Endodermal cell (in vitro differentiated cells): Measurements from ENCODE around the gene EGR2. TPM values are rescaled to one million over a fixed set of nuclear protein-coding genes. Genes with fewer than 3 reads are reported as not detected.
"Not testable (repeated sequence)": the region's sequence is repeated elsewhere in the genome, so short reads cannot be mapped to it uniquely, and the experiment has no call there.

Experiments used
- DNase-seq: peaks from one replicate; pipeline ENCODE4 v3.0.0-alpha.2; 2017
- H3K27ac ChIP-seq: 2 replicates; pipeline ENCODE4 v1.5.1; 2013; ENCODE audit warnings: mild to moderate bottlenecking, low read depth, low read length, moderate library complexity
- H3K27me3 ChIP-seq: 2 replicates; pipeline ENCODE4 v1.6.1; 2013; ENCODE audit warnings: mild to moderate bottlenecking, low read length, moderate library complexity; ENCODE audit not compliant: insufficient read depth, control insufficient read depth, poor library complexity, severe bottlenecking
- H3K36me3 ChIP-seq: 2 replicates; pipeline ENCODE4 v1.7.0; 2013; ENCODE audit warnings: mild to moderate bottlenecking, low read length, moderate library complexity; ENCODE audit not compliant: control insufficient read depth, insufficient read depth
- H3K4me1 ChIP-seq: one replicate; pipeline ENCODE4 v1.7.0; 2013; ENCODE audit warnings: low read length; ENCODE audit not compliant: control insufficient read depth, insufficient read depth
- H3K4me3 ChIP-seq: 2 replicates; pipeline ENCODE4 v1.5.1; 2013; ENCODE audit warnings: mild to moderate bottlenecking, low read length, moderate library complexity
- H3K9ac ChIP-seq: 2 replicates; pipeline ENCODE4 v1.6.1; 2013; ENCODE audit warnings: mild to moderate bottlenecking, low read length, moderate library complexity; ENCODE audit not compliant: poor library complexity, severe bottlenecking; ENCODE audit errors: extremely low read depth
- H3K9me3 ChIP-seq: 2 replicates; pipeline ENCODE4 v1.6.1; 2013; ENCODE audit warnings: mild to moderate bottlenecking, low read length, moderate library complexity; ENCODE audit not compliant: control insufficient read depth
- H3K27ac Mint-ChIP-seq: 2 replicates; pipeline ENCODE4 v1.8.0; 2020; ENCODE audit warnings: mixed read lengths
- H3K27me3 Mint-ChIP-seq: 2 replicates; pipeline ENCODE4 v1.8.0; 2021; ENCODE audit warnings: mild to moderate bottlenecking, mixed read lengths; ENCODE audit not compliant: insufficient read depth
- H3K36me3 Mint-ChIP-seq: 2 replicates; pipeline ENCODE4 v1.8.0; 2020; ENCODE audit warnings: low read depth, mixed read lengths
- H3K4me1 Mint-ChIP-seq: 2 replicates; pipeline ENCODE4 v1.8.0; 2020; ENCODE audit warnings: mixed read lengths
- H3K4me3 Mint-ChIP-seq: 2 replicates; pipeline ENCODE4 v1.8.0; 2020; ENCODE audit warnings: mild to moderate bottlenecking, moderate library complexity, mixed read lengths
- H3K9me3 Mint-ChIP-seq: 2 replicates; pipeline ENCODE4 v1.8.0; 2020; ENCODE audit warnings: mild to moderate bottlenecking, mixed read lengths
- CTCF ChIP-seq: fragments of 200-600 bp; sonication (generic); conservative IDR thresholded peaks from 2 replicates; pipeline ENCODE4 v1.5.0; 2021; ENCODE audit warnings: antibody characterized with exemption, mild to moderate bottlenecking
- WGBS, 2 experiments: methylation state at CpG; one replicate each; pipeline versions ENCODE4 v1.1.5 to v1.1.7; 2013; ENCODE audit warnings: missing lambda C conversion rate in 2 of 2, mixed read lengths in 1 of 2; ENCODE audit not compliant: insufficient coverage in 1 of 2, insufficient read length in 1 of 2; 5-methylcytosine and 5-hydroxymethylcytosine counted together
- total RNA-seq, 2 donors: library from RNA; stranded (reverse); fragmentation: NEBNext Ultra II Directional in 1 of 2; extraction: Animal tissue kit (Norgen Biotek cat#: 25700) in 1 of 2; gene quantifications; 2 replicates in 1 of 2; 3 replicates in 1 of 2; pipeline ENCODE4 v1.2.1, GENCODE V29; 2021

EGR2 gene
- total RNA-seq, 2 donors from 2014 or later = 0.24 to 0.35 TPM

- no peak overlapping the region for H3K27ac Mint-ChIP-seq
- H3K9me3 ChIP-seq = no peaks in the 10 kb centered on the region
- WGBS, 2 experiments = 83 to 93% methylated on average over 2 of the region's 2 CpGs
- DNase-seq = no peak
- peaks cover 19% of the 10 kb centered on the region for H3K9me3 Mint-ChIP-seq
- TF ChIP-seq CTCF = no peak
- H3K4me1 Mint-ChIP-seq = peaks cover 4% of the 10 kb centered on the region
- no peaks in the 10 kb centered on the region for H3K27me3 Mint-ChIP-seq
- H3K27me3 ChIP-seq = no peaks in the 10 kb centered on the region
- no peak overlapping the region for H3K4me3 ChIP-seq
- H3K36me3 Mint-ChIP-seq = no peaks in the 10 kb centered on the region
- H3K4me3 Mint-ChIP-seq = no peak overlapping the region
- no peak overlapping the region for H3K27ac ChIP-seq
- H3K4me1 ChIP-seq = no peaks in the 10 kb centered on the region
- H3K9ac ChIP-seq = no peak overlapping the region
- no peaks in the 10 kb centered on the region for H3K36me3 ChIP-seq
Observed at GRCh38 chr10:62790571-62790970, 25.6 kb downstream of the EGR2 start.

DNA sequence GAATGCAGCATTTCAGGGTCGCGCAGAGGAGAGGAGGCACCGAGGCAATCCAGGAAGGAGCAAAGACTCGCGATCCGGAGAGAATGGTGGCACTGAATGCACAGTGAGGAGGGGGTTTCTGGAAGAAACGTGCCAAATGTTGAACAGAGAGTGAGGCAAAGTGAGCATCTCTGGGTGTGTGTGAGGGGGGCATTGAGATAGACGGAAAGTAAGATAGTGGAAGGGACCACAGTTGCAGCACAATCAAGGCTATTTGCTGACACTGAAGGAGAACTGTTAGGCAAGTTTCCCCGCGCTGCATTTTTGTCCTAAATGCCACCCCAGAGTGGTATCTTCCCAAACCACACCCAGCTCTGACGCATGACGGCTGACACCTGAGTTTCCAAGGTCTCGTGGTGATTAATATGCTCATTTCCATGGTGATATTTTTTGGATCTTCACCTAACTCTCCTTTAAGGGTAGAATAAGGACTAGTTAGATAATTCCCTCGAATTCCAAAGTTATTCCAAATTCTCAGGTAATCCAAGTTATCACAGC, 26.1 kb downstream of the EGR2 start:
- Histone ChIP-seq H3K27me3 (no peaks in the 10 kb centered on the region), H3K4me1 (no peaks in the 10 kb centered on the region), H3K36me3 (no peaks in the 10 kb centered on the region), H3K9me3 (no peaks in the 10 kb centered on the region), H3K9ac (no peak overlapping the region), H3K4me3 (no peak overlapping the region), H3K27ac (no peak overlapping the region)
- H3K4me3 Mint-ChIP-seq = no peak overlapping the region
- H3K27ac Mint-ChIP-seq = no peak overlapping the region
- no peak for DNase-seq
- 83 to 98% methylated on average over 7 to 14 of the region's 14 CpGs for WGBS, 2 experiments
- TF ChIP-seq CTCF = no peak
- peaks cover 4% of the 10 kb centered on the region for H3K4me1 Mint-ChIP-seq
- peaks cover 22% of the 10 kb centered on the region for H3K9me3 Mint-ChIP-seq
- H3K36me3 Mint-ChIP-seq = no peaks in the 10 kb centered on the region
- no peaks in the 10 kb centered on the region for H3K27me3 Mint-ChIP-seq

GRCh38 chr10:62788861-62789467, 27.2 kb downstream of the EGR2 start:
- Histone ChIP-seq H3K4me1 (no peaks in the 10 kb centered on the region), H3K27ac (no peak overlapping the region), H3K4me3 (no peak overlapping the region), H3K9ac (no peak overlapping the region), H3K9me3 (no peaks in the 10 kb centered on the region), H3K27me3 (no peaks in the 10 kb centered on the region), H3K36me3 (no peaks in the 10 kb centered on the region)
- H3K9me3 Mint-ChIP-seq = peaks cover 28% of the 10 kb centered on the region
- no peak overlapping the region for H3K4me3 Mint-ChIP-seq
- DNase-seq = no peak
- TF ChIP-seq CTCF = no peak
- H3K27me3 Mint-ChIP-seq = no peaks in the 10 kb centered on the region
- H3K36me3 Mint-ChIP-seq = no peaks in the 10 kb centered on the region
- no peak overlapping the region for H3K27ac Mint-ChIP-seq
- peaks cover 4% of the 10 kb centered on the region for H3K4me1 Mint-ChIP-seq
- 91 to 95% methylated on average over 3 to 9 of the region's 9 CpGs for WGBS, 2 experiments

DNA sequence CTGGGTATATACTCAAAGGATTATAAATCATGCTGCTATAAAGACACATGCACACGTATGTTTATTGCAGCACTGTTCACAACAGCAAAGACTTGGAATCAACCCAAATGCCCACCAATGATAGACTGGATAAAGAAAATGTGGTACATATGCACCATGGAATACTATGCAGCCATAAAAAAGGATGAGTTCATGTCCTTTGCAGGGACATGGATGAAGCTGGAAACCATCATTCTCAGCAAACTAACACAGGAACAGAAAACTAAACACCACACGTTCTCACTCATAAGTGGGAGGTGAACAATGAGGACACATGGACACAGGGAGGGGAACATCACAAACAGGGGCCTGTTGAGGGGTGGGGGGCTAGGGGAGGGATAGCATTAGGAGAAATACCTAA, 27.9 kb downstream of the EGR2 start:
- not testable (repeated sequence) for H3K9ac ChIP-seq, H3K27me3 Mint-ChIP-seq, H3K36me3 Mint-ChIP-seq, H3K27ac Mint-ChIP-seq, H3K9me3 ChIP-seq, H3K4me1 ChIP-seq, DNase-seq, H3K27me3 ChIP-seq, H3K36me3 ChIP-seq, H3K4me3 ChIP-seq, H3K4me3 Mint-ChIP-seq, H3K27ac ChIP-seq, H3K4me1 Mint-ChIP-seq
- WGBS, 2 experiments = 80% methylated on average over 1 of the region's 2 CpGs; no CpG with 5 or more reads in 1 of the 2 experiments
- H3K9me3 Mint-ChIP-seq = peaks cover 28% of the 10 kb centered on the region

DNA sequence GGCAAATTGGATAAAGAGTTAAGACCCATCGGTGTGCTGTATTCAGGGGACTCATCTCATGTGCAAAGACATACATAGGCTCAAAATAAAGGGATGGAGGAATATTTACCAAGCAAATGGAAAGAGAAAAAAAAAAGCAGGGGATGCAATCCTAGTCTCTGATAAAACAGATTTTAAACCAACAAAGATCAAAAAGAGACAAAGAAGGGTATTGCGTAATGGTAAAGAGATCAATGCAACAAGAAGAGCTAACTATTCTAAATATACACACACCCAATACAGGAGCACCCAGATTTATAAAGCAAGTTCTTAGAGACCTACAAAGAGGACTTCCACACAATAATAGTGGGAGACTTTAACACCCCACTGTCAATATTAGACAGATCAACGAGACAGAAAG, 31.6 kb downstream of the EGR2 start:
- H3K27me3 Mint-ChIP-seq, H3K27ac ChIP-seq, H3K9me3 ChIP-seq, H3K4me3 Mint-ChIP-seq, DNase-seq, H3K4me1 Mint-ChIP-seq, H3K4me1 ChIP-seq, H3K27me3 ChIP-seq, H3K4me3 ChIP-seq, H3K27ac Mint-ChIP-seq, H3K36me3 Mint-ChIP-seq, H3K36me3 ChIP-seq, H3K9ac ChIP-seq: not testable (repeated sequence)
- 93 to 100% methylated on average over 1 to 3 of the region's 3 CpGs for WGBS, 2 experiments
- peaks cover 28% of the 10 kb centered on the region for H3K9me3 Mint-ChIP-seq
